VCaP (cell line): ENCODE results near the gene SMYD1.

Experiments used
- H3K27ac ChIP-seq: fragments of 450-650 bp; 2 replicates; pipeline ENCODE4 v1.5.1; 2017
- CTCF ChIP-seq: fragments of 450-650 bp; conservative IDR thresholded peaks from 2 replicates; pipeline ENCODE4 v1.5.1; 2017; ENCODE audit warnings: mild to moderate bottlenecking, moderate library complexity

SMYD1 gene

DNA sequence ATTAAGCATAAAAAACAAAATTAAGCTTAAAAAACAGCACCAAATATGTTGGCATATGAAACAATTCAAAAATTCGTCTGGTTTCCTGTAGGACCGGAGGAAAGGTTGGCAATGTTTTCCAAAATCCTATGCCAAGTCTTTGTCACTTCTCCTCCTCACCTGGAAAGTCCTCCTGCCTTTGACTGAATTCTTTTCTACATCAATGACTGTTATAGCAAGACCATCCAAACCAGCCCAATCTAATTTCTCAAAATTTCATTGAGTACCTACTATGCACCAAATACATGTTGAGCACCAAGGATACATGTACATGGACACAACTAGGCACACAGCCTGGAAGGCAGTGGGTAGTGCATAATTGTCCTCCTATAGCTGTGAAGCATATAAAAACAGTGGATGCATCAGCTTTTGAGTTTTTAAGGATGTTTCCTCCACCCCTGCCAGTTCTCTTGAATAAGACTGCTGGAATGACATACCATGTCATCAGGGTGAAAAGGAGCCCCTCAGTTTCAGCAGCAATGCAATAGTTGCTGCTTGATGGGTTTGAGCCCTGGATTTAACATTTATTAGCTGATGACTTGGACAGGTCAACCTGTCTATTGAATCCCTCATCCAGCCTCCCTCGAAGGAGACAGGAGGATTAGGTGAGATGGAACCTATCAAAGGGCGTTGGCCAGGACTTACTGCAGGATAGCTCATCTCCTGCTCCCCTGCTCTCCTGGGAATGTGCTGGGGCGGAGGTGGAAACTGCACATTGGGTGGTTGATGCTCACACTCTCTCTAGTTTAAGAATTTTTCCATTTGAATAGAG is 55.7 kb downstream of the SMYD1 start:
- H3K27ac ChIP-seq = no peak overlapping the region
- TF ChIP-seq CTCF = no peak

DNA sequence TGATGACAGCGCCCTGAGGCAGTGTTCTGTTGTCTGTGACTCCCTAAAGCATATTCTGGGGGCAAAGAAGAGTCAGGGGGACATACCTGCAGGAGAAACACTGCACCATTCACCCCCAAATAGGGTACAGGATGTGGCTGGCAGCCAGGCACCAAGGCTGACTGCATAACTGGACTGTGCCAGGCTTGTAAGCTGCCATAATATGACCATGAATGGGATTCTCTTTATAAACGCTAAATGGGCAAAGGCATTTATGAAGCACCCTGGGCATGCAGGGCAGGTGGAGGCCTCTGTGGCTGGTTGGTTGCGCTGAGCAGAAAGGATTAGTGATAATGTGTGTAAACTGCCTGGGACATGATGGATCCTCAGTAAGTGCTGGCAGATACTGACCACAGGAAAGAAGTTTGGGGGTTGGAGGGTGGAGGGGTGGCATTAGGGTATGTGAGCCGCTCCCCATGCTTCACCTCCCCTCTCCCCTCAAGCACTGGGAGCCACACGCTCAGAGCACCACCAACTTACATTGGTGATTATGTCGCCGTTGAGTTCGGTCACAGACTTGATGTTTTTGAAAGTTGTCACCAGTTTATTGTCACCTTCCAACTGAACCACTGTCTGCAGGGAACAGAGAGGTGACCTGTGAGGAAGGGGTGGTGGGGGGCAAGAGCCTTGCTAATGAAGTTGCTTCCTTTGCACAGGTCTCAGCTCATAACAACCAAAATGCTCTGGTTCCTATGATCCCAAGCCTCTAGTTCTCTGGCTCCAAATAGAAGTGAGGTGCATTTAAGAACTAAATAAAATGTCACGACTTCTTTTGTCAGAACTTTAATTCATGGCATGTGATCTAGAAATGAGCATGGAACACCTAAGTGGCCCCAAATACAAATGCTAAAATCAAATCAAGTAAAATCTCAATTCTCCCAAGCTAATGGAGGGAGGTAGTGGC is 56.6 kb downstream of the SMYD1 start:
- TF ChIP-seq CTCF = no peak
- no peak overlapping the region for H3K27ac ChIP-seq

DNA sequence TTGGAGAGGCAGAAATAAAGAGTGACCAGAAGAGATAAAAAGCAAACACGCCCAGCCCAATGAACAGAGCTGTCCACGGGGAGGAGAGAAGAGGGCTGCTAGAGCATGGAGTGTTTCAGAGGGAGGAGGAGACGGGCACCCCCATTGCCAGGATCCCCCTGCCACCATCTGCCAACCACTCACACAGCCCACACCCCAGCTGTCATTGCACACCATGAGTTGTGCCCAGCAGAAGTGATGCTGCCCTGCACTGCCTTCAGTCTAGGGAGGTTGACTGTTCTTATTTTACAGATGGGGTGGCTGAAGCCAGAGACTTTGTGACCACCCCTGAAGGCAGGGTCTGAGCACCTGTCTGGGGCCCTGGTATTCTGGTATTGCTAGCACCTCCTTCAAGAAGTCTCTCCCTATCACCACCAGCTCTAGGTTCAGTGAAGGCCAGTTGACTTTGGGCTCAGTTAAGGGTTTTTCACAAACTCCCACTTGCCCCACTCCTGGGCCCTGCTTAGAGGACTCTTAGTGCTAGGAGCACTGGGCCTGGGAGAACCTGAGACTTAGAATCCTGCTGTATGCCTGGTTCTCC is 57.8 kb downstream of the SMYD1 start:
- no peak overlapping the region for H3K27ac ChIP-seq
- TF ChIP-seq CTCF = no peak

DNA sequence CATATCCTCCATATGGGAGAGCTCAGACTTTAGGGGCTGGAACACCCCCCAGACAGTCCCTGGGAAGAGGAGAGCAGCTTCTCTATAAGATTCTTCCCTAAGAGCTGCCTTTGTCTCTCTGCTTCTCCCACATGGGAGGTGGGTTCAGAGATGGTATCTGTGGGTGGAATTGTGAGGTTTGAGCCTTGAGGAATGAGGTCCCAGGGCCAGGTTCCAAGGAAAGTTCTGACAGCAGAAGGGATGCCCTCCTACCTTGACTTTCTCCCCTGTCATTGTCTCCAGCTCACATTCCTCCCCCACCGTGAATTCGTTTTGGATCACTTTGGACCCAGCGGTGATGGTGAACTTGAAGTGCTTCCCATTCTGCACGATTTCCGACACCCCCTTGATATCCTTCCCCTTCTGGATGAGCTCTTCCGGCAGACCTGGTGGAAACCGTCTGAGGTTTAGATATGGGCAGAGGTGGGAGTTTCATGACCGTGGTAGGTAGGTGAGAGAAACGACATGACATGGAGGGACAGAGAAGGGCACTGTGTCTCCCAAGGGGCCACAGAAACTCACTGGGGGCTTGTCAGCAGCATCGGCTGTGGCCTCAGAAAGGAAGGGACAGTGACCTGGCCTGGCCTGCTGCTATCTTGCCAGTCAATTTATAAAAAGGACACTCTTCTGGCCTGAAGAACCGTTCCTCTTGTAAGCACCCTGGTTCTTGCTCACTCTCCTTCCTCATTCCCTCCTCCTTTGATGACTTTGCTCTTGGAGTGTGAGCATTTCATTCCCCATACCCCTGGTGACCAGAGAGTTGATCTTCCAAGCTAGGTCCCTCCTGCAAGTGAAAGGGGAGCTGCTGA is 58.5 kb downstream of the SMYD1 start:
- H3K27ac ChIP-seq = no peak overlapping the region
- TF ChIP-seq CTCF = no peak

DNA sequence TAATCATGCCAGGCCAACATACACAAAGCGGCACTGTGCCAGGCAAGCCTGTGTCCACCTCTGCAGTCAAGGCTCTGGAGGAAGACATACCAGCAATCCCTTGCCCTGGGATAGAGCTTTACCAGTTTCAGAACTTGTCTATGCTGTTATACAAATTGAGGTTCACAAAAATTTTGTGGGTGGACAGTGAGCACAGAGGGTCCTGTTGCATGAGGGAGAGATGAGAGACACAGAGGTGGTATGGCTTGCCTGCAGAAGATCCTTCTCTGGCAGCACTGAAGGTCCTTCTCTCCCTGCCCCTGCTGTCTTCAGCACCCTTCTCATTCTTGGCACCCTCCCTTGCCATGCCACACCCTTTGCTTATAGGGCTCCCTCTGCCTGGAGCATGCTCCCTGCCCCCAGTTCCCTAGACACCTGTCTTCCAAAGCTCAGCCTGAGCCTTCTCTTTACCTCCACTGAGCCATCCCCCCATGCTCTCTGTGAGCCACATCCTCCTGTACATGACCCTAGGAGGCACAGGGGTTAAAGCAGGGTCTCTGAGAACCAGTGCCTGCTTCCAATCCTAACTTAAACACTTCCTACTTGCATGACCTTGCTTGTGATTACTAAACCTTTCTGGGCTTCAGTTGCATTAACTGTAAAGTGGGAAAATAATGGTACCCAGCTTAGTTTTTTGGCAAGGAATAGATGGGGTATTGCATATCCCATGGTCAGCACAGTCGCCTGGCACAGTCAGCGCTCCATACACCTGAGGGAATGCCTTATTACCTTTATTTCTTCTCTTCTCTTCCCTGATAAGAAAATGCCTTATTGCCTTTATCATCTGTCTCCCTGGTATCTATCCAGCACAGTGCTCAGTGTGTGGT is 59.4 kb downstream of the SMYD1 start:
- H3K27ac ChIP-seq = no peak overlapping the region
- no peak for TF ChIP-seq CTCF

DNA sequence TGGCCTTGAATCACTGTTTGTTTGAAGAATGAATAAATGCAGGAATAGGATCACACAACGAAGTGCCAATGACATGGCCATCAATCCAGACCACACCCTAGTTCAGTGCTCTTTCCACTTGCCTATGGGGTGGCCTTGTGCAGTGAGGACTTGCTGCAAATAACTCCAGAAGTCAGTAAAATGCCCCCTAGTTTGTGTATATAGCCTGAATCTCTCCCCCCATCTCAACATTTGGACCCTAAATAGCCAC is 59.9 kb downstream of the SMYD1 start:
- H3K27ac ChIP-seq = no peak overlapping the region
- TF ChIP-seq CTCF = no peak
